Kidney (tissue), 14 donors: Measurements from ENCODE around the gene SPA17. TPM values are rescaled to one million over a fixed set of nuclear protein-coding genes. Genes with fewer than 3 reads are reported as not detected.

Source experiments
- DNase-seq, 5 donors: peaks; one replicate each; pipeline ENCODE4 v3.0.0-alpha.2; 2013 to 2020
- FAIRE-seq: peaks from 2 replicates; lab custom pipeline; 2012; peaks lifted over from hg19 to GRCh38; lab: Jason Lieb, UNC
- H3K27ac ChIP-seq, 2 donors: one replicate each; pipeline ENCODE4 v1.7.0; 2013; ENCODE audit warnings: low read depth in 2 of 2, low read length in 2 of 2, inconsistent platforms in 1 of 2
- H3K27me3 ChIP-seq: one replicate; pipeline ENCODE4 v1.7.1; 2013; ENCODE audit warnings: low read length, inconsistent platforms; ENCODE audit not compliant: control insufficient read depth, insufficient read depth
- H3K36me3 ChIP-seq, 3 donors: one replicate each; pipeline versions ENCODE4 v1.7.0 to v1.7.1; 2013; ENCODE audit warnings: low read length in 3 of 3, control low read depth in 1 of 3, inconsistent platforms in 1 of 3; ENCODE audit not compliant: insufficient read depth in 3 of 3, control insufficient read depth in 2 of 3
- H3K4me1 ChIP-seq, 3 donors: one replicate each; pipeline versions ENCODE4 v1.7.0 to v1.7.1; 2013; ENCODE audit warnings: low read length in 3 of 3, inconsistent platforms in 1 of 3, low read depth in 1 of 3; ENCODE audit not compliant: control insufficient read depth in 2 of 3, insufficient read depth in 2 of 3
- H3K4me3 ChIP-seq, 3 donors: one replicate each; pipeline versions ENCODE4 v1.7.0 to v1.8.1; 2013; ENCODE audit warnings: low read length in 3 of 3, control low read depth in 1 of 3, inconsistent platforms in 1 of 3
- H3K9ac ChIP-seq, 3 donors: one replicate each; pipeline versions ENCODE4 v1.7.0 to v1.7.1; 2013; ENCODE audit warnings: low read length in 3 of 3, control low read depth in 1 of 3, inconsistent platforms in 1 of 3
- H3K9me3 ChIP-seq, 3 donors: one replicate each; pipeline versions ENCODE4 v1.7.0 to v1.7.1; 2013; ENCODE audit warnings: low read length in 3 of 3, control low read depth in 1 of 3, inconsistent platforms in 1 of 3; ENCODE audit not compliant: control insufficient read depth in 2 of 3, insufficient read depth in 1 of 3
- CTCF ChIP-seq: IDR thresholded peaks from 3 replicates; pipeline ENCODE4 v1.5.1; 2012; ENCODE audit warnings: mild to moderate bottlenecking, moderate library complexity, borderline replicate concordance; ENCODE audit not compliant: insufficient read depth; ENCODE audit errors: extremely low read depth
- intact Hi-C: fragments of 100-400 bp; cut with DNase I; formaldehyde crosslinking; loops from one replicate; pipeline ENCODE4 v1.11.1; 2022
- polyA plus RNA-seq: library from polyadenylated mRNA; stranded (reverse); fragments of 350-450 nt; fragmentation: Illumina TruSeq; extraction: RNeasy Lipid Tissue Mini Kit (QIAGEN cat#74804); gene quantifications from one replicate; pipeline ENCODE4 v1.2.3, GENCODE V29; 2014; ENCODE audit warnings: low read depth, low replicate concordance; ENCODE audit not compliant: insufficient read depth
- total RNA-seq: library from RNA; stranded (reverse); fragmentation: NEBNext Ultra II Directional; extraction: Animal tissue kit (Norgen Biotek cat#: 25700); gene quantifications from one replicate; pipeline ENCODE4 v1.2.1, GENCODE V29; 2021
- donor health status: control.
- donor health status: control.
- donor health status: control.
- donor health status: control.
- donor health status: control.
- donor health status: DM: yes; HTN: yes; CAD: no.
- donor health status: Normal renal cell carcinoma (clear cell type).

Gene SPA17
- total and polyA plus RNA-seq, 2 donors from 2014 or later, result 10.7 to 23.7 TPM

GRCh38 chr11:124667601-124668000 is 6.1 kb upstream of the SPA17 start:
- H3K4me3 ChIP-seq, result no peak overlapping the region
- H3K9me3 ChIP-seq, result no peaks in the 10 kb centered on the region
- no peak for DNase-seq
- no peak overlapping the region for H3K9ac ChIP-seq
- intact Hi-C loops, result loop anchor here (10.0 kb wide), 1 partner anchor 167 kb away; no protein-coding TSS in a partner anchor
- no peaks in the 10 kb centered on the region for H3K4me1 ChIP-seq
- no peak overlapping the region for H3K27ac ChIP-seq
- H3K27me3 ChIP-seq, result no peaks in the 10 kb centered on the region
- TF ChIP-seq CTCF, result no peak
- no peak for FAIRE-seq
- H3K36me3 ChIP-seq, result peaks cover 0 to 8% (median 7%) of the 10 kb centered on the region in 3 donors

- H3K27me3 ChIP-seq, result no peaks in the 10 kb centered on the region
- FAIRE-seq (no peak), DNase-seq (peak in 4 of 5 donors; percentile 32 to 68 (median 56))
- peaks cover 0 to 4% (median 0%) of the 10 kb centered on the region in 3 donors for H3K4me1 ChIP-seq
- peaks cover 0 to 8% (median 7%) of the 10 kb centered on the region in 3 donors for H3K36me3 ChIP-seq
- H3K4me3 ChIP-seq, result no peak overlapping the region
- TF ChIP-seq CTCF, result peak; percentile 94
- H3K9ac ChIP-seq, result no peak overlapping the region
- H3K27ac ChIP-seq, result no peak overlapping the region
- intact Hi-C loops, result loop anchor here (10.0 kb wide), 1 partner anchor 166 kb away; no protein-coding TSS in a partner anchor
- no peaks in the 10 kb centered on the region for H3K9me3 ChIP-seq
Observed at GRCh38 chr11:124669193-124669592, 4.5 kb upstream of the SPA17 start.

GRCh38 chr11:124670732-124671131 is 3.0 kb upstream of the SPA17 start:
- no peak overlapping the region for H3K9ac ChIP-seq
- no peaks in the 10 kb centered on the region for H3K27me3 ChIP-seq
- peaks cover 2 to 6% (median 5%) of the 10 kb centered on the region in 3 donors for H3K4me1 ChIP-seq
- TF ChIP-seq CTCF, result no peak
- no peak overlapping the region for H3K4me3 ChIP-seq
- peaks cover 0 to 8% (median 7%) of the 10 kb centered on the region in 3 donors for H3K36me3 ChIP-seq
- H3K9me3 ChIP-seq, result no peaks in the 10 kb centered on the region
- H3K27ac ChIP-seq, result no peak overlapping the region
- FAIRE-seq, result no peak
- intact Hi-C loops, result loop anchor here (5.0 kb wide), 1 partner anchor 92 kb away; the partner anchor contains the start of gene ESAM
- DNase-seq, result no peak
